Central memory CD4-positive, alpha-beta T cell (primary cell): ENCODE results near the gene C15orf39.

Source experiments
- DNase-seq: peaks from one replicate; pipeline ENCODE4 v3.0.0; 2022

C15orf39 gene

GRCh38 chr15:75197062-75197630 is 4.5 kb upstream of the C15orf39 start:
- no peak for DNase-seq

- peak; percentile 21 for DNase-seq
These were observed 2.9 kb upstream of the C15orf39 start for GRCh38 chr15:75198560-75199356.

DNA sequence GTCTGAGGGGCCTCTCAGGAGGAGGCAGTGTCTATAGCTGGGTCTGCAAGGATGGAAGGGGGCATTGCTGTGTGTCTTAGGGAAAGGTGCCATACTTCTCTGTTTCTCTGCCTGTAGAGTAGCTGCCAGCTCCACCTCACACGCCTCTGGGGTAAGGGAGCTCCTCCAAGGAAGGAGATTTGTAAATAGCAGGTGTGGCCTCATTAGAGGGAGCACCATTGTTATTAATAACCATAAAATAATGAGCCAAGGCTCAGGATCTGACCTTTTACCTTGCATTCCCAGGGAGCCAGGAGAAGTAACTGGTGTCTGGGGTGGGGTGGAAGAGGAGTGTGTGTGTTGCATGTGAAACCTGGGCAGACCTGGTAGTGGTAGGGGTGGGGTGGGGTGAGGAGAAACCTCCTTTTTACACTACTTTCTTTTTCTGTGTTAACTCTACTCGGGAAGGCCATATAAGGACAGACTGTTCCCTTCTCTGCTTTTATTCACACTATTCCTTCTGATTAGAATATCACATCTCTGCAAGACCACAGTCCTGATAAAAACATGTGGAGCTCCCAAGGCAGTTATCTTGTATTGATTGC is 2.2 kb upstream of the C15orf39 start:
- no peak for DNase-seq

- no peak for DNase-seq
These were observed 1.3 kb upstream of the C15orf39 start for GRCh38 chr15:75200391-75200764.

DNA sequence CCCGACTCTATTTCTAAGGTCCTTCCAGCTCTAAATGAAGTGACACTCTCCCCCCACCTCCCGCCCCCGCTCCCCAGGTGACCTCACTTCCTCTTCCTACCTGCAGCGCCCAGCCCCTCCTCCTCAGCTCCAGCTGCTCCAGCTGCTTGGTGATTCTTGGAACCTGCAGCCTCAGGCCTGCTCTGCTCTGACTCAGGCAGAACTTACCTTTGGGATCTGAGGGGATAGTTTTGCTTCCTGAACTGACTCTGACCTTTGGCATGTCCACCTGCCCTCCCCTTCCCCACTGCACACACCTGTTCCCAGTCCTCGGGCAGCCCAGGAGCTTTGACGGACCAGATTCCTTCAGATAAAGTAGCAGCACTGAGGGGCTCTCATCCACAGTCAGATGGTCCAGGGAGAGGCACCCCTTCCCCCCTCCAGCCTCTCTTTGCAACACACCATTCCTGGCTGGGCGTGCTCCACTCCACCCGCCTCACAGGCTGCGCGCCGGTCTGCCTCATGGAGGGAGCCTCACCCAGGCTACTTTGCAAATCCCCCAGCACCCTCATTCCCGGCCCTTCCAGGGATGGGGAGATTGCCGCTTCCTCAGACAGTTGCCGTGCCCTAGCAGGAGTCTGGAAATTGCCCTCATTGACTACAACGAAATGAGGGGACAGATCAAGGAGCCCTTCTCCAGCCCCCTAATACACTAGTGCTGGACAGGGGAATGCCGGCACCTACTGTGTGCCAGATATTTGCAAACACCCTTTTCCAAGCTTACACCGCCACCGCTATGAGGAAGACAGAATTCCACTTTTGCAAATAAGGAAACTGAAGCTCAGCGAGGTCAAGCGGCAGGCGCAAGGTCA is 692 bp upstream of the C15orf39 start:
- peak; percentile 20 for DNase-seq

DNA sequence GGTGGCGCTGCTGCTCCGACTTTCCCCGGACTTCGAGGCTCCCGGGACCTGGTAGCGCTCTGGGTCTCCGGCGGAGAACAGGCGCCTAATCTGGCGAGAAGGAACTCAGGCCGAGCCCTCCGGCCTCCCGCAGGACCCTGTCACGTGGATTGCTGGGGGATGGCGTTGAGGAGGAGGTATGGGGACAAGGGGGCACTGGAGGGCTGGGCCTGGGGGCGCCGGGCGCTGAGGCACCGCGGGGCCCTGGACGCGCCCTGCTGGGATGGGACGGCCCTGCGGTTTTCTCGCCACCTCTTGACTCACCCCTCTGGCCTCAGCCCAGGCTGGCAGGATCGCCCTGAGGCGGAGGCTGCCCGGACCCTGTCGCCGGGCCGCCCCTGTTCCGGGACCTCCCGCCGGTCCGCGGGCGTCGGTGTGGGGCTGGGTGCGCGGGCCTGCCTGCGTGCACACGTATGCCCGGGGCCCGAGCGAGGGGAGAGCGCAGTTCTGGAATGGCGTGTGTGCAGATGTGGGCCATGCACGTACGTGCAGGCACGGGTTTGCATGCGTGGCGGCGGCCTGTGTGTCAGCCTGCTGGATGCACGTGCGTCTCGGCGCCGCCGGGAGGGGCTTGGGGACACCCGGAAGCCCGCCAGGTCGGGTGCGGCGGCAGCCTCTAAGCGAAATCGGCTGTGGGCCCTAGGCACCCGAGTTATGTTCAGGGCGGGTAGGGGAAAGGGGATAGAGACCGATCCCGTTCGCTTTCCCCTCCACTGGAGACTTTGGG is 752 bp downstream of the C15orf39 start:
- DNase-seq: peak; percentile 87

GRCh38 chr15:75203017-75203907 is 1.6 kb downstream of the C15orf39 start:
- no peak for DNase-seq

DNA sequence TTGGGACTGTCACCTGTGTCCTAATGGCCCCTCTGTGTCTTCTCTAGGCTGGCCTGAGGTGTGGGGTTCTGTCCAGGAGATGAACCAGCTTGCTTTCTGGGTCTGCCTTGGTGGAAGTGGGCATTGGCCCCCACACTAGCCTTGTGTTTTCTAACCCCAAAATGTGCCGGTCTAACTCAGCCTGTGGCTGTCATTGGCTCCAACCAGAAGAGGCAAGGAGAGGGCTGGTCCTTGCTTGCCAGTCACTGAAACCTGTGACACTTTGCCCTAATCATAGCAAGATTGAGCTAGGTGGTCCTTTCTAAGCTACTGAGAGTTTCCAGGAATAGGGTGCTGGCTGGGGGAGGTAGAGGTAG is 2.2 kb downstream of the C15orf39 start:
- DNase-seq: no peak

- peak; percentile 81 for DNase-seq
These were observed 2.8 kb downstream of the C15orf39 start for GRCh38 chr15:75204340-75205063.

- no peak for DNase-seq
These were observed 3.3 kb downstream of the C15orf39 start for GRCh38 chr15:75205064-75205395.

- no peak for DNase-seq
These were observed 4.3 kb downstream of the C15orf39 start for GRCh38 chr15:75206006-75206405.

DNA sequence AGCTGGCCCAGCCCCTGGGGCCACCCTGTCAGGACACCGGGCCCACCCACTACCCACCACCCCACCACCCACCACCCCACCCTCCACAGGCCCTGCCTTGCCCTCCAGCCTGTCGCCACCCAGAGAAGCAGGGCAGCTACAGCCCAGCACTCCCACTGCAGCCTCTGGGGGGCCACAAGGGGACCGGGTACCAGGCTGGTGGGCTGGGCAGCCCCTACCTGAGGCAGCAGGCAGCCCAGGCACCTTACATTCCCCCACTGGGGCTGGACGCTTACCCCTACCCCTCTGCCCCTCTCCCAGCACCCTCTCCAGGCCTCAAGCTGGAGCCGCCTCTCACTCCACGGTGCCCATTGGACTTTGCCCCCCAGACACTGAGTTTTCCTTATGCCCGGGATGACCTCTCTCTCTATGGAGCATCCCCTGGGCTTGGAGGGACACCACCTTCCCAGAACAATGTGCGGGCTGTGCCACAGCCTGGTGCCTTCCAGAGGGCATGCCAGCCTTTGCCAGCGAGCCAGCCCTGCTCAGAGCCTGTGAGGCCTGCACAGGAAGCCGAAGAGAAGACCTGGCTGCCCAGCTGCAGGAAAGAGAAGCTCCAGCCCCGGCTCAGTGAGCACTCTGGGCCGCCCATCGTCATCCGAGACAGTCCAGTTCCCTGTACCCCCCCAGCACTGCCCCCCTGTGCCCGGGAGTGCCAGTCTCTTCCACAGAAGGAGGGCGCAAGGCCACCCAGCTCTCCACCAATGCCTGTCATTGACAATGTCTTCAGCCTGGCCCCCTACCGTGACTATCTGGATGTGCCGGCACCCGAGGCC is 5.3 kb downstream of the C15orf39 start:
- no peak for DNase-seq

- no peak for DNase-seq
These were observed 6.2 kb downstream of the C15orf39 start for GRCh38 chr15:75207618-75208500.

DNA sequence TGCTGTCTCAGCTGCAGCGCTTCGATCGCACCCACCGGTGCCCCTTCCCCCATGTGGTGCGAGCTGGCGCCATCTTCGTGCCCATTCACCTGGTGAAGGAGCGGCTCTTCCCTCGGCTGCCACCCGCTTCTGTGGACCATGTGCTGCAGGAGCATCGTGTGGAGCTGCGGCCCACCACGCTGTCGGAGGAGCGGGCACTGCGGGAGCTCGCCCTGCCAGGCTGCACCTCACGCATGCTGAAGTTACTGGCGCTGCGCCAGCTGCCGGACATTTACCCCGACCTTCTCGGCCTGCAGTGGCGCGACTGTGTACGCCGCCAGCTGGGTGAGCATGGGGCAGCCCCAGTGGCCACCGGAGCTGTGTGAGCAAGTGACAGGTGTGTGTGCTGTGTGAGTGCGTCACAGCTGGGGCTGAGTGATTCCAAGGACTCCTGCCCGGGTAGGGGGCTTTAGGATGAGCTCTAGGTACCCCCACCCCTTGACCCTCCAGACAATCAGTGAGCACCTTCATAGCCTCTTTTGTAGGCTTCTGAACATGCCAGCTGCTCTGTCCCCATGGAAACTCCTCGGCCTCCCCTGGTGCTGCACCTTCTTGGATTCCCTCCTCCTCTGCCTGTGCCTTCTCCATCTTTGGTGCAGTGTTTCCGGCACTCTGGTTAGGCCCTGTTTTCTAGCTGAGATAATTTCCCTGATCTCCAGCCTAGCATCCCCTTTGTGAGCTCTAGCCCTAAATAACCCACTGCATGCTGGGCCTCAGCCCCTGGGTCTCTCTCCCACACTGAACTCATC is 7.0 kb downstream of the C15orf39 start:
- DNase-seq: no peak

DNA sequence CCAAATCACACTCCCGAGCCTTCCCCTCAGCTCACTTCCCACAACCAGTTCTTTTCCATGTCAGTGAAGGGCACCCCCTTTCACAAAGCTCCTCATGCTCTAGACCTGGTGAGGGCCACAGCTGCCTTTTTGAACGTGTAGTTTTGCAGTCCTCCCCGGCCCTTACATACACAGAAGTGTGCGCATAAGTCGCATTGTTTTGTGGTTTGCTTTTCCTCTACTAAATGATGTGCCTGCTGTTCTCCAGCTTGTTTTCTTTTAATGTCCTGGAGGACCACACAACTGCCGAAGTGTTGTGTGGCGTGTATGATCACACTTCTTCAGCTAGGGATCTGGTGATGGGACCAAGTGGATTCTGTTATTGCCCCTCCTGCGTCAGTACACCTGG is 7.6 kb downstream of the C15orf39 start:
- DNase-seq: no peak

GRCh38 chr15:75210811-75211230 is 9.1 kb downstream of the C15orf39 start:
- DNase-seq: no peak

DNA sequence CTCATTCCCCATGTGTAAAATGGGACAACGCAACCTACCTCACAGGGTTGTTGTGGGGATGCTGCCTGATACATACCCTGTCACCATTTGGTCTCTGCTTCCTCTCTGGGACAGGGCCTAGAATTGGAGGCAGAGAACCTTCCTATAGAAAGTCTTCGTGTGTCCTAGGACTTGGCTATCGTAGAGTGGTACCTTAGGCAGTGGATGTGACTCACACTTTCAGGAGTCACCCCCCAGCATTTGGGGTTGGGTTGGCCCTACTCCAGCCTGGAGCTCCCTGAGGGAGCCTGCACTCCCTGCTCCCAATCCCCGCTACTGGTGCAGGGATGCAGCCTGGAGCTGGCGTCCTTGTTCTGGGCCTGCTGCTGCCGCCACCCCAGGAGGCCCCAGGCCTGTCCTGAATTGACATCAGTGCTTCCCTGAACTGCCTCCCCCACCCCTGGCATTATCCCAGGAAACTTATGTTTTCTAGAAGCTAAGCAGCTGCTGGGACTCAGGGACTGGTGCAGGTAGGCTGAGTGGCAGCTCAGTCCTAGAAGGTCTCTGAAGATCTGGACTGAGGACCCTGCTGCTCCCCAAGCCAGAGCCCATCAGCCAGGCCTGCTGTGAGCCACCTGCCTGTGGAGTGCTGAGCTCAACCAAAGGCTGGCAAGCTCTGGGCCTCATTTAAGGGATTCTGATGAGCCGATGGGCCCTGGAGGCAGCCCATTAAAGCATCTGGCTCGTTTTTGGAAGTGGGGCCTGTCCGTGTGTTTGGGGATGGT is 9.9 kb downstream of the C15orf39 start:
- DNase-seq: no peak
